Limb (tissue), 2 donors: ENCODE measurements around the gene SLC5A8.
"Not testable (repeated sequence)": the region's sequence is repeated elsewhere in the genome, so short reads cannot be mapped to it uniquely, and the experiment has no call there.

Experiments used
- DNase-seq, 2 donors: peaks; one replicate each; pipeline ENCODE4 v3.0.0-alpha.2; 2016; ENCODE audit errors: extremely low spot score in 2 of 2

SLC5A8 gene

GRCh38 chr12:101172316-101172715 is 37.7 kb downstream of the SLC5A8 start:
- no peak for DNase-seq

- no peak for DNase-seq
These were observed 42.0 kb downstream of the SLC5A8 start for GRCh38 chr12:101168001-101168400.

GRCh38 chr12:101166866-101167265 is 43.2 kb downstream of the SLC5A8 start:
- DNase-seq, result no peak

GRCh38 chr12:101165319-101165718 is 44.7 kb downstream of the SLC5A8 start:
- DNase-seq, result no peak

- not testable (repeated sequence) for DNase-seq
These were observed 64.1 kb downstream of the SLC5A8 start for GRCh38 chr12:101145777-101146431.

GRCh38 chr12:101127521-101128219 is 82.4 kb downstream of the SLC5A8 start:
- DNase-seq, result no peak

- no peak for DNase-seq
These were observed 92.2 kb downstream of the SLC5A8 start for GRCh38 chr12:101117842-101118241.

GRCh38 chr12:101116911-101117310 is 93.1 kb downstream of the SLC5A8 start:
- peak in 1 of 2 donors; percentile 5 for DNase-seq

GRCh38 chr12:101115326-101115725 is 94.7 kb downstream of the SLC5A8 start:
- no peak for DNase-seq

- DNase-seq, result no peak
These were observed 98.6 kb downstream of the SLC5A8 start for GRCh38 chr12:101111441-101111840.

- DNase-seq, result no peak
These were observed 99.2 kb downstream of the SLC5A8 start for GRCh38 chr12:101110866-101111265.

- no peak for DNase-seq
These were observed 101.9 kb downstream of the SLC5A8 start for GRCh38 chr12:101108130-101108529.

GRCh38 chr12:101107032-101107763 is 102.8 kb downstream of the SLC5A8 start:
- DNase-seq, result no peak
